Measurements from ENCODE around the gene MAD1L1. TPM values are rescaled to one million over a fixed set of nuclear protein-coding genes. Genes with fewer than 3 reads are reported as not detected.
A peak's percentile ranks its signal among the peaks of the same experiment; 100 is the strongest.

Gene MAD1L1
- total RNA-seq, 1 experiment from 2014 or later: 50.8 TPM

GRCh38 chr7:2116989-2117591, 115.7 kb downstream of the MAD1L1 start:
- Histone ChIP-seq H2AFZ (no peak overlapping the region), H3K4me1 (replicated peaks; ENCODE audit: insufficient read depth) (no peaks in the 10 kb centered on the region), H3F3A (ENCODE audit: insufficient read depth, low read depth) (0 out of 2 replicates have a peak, but pooled peaks cover 4% of the 10 kb centered on the region), H3K4me3 (no peak overlapping the region), H4K20me1 (ENCODE audit: insufficient read depth) (no peaks in the 10 kb centered on the region; the same call in 1 of the 2 replicates), H3K9me2 (ENCODE audit: insufficient read depth) (no peaks in the 10 kb centered on the region), H3K9me3 (ENCODE audit: insufficient read depth, low read depth) (no peaks in the 10 kb centered on the region), H3K4me2 (no peak overlapping the region), H3K36me3 (ENCODE audit: low read depth) (no peaks in the 10 kb centered on the region), H3K27me3 (ENCODE audit: insufficient read depth, low read depth) (no peaks in the 10 kb centered on the region), H3K27ac (no peak overlapping the region), H3K79me2 (ENCODE audit: low read depth) (no peaks in the 10 kb centered on the region)
- intact Hi-C loops (cut with micrococcal nuclease; ENCODE audit: unreplicated experiment): no loop called here
- no peak for TF ChIP-seq CTCF (conservative IDR thresholded peaks at IDR 0.05)
- TF ChIP-seq EZH2 (IDR thresholded peaks at IDR 0.05; ENCODE audit: low read depth): no peak
- POLR2A ChIA-PET (ENCODE audit: unreplicated experiment): no interaction called here
- no peak for DNase-seq
- CTCF ChIA-PET: interaction anchor here (0.6 kb wide), 1 partner anchor 46 kb away, joined by 4 read pairs; no protein-coding TSS in a partner anchor
- no TSS peak for BruUV-seq (replicated peaks)

GRCh38 chr7:2116448-2116810, 116.3 kb downstream of the MAD1L1 start:
- Histone ChIP-seq H3K4me2 (no peak overlapping the region), H3K9me2 (ENCODE audit: insufficient read depth) (no peaks in the 10 kb centered on the region), H3K27me3 (ENCODE audit: insufficient read depth, low read depth) (no peaks in the 10 kb centered on the region), H3K79me2 (ENCODE audit: low read depth) (no peaks in the 10 kb centered on the region), H3F3A (ENCODE audit: insufficient read depth, low read depth) (0 out of 2 replicates have a peak, but pooled peaks cover 4% of the 10 kb centered on the region), H3K4me3 (no peak overlapping the region), H4K20me1 (ENCODE audit: insufficient read depth) (no peaks in the 10 kb centered on the region; the same call in 1 of the 2 replicates), H3K4me1 (replicated peaks; ENCODE audit: insufficient read depth) (no peaks in the 10 kb centered on the region), H3K36me3 (ENCODE audit: low read depth) (no peaks in the 10 kb centered on the region), H3K27ac (no peak overlapping the region), H3K9me3 (ENCODE audit: insufficient read depth, low read depth) (no peaks in the 10 kb centered on the region), H2AFZ (no peak overlapping the region)
- CTCF ChIA-PET: interaction anchor here (0.6 kb wide), 1 partner anchor 46 kb away, joined by 4 read pairs; no protein-coding TSS in a partner anchor
- no peak for TF ChIP-seq CTCF (conservative IDR thresholded peaks at IDR 0.05)
- no peak for TF ChIP-seq EZH2 (IDR thresholded peaks at IDR 0.05; ENCODE audit: low read depth)
- intact Hi-C loops (cut with micrococcal nuclease; ENCODE audit: unreplicated experiment): no loop called here
- DNase-seq: no peak
- POLR2A ChIA-PET (ENCODE audit: unreplicated experiment): no interaction called here
- BruUV-seq (replicated peaks): no TSS peak

- Histone ChIP-seq H3K4me3 (no peak overlapping the region), H3K27me3 (ENCODE audit: insufficient read depth, low read depth) (no peaks in the 10 kb centered on the region), H3K79me2 (ENCODE audit: low read depth) (no peaks in the 10 kb centered on the region), H4K20me1 (ENCODE audit: insufficient read depth) (no peaks in the 10 kb centered on the region; the same call in 1 of the 2 replicates), H3K9me3 (ENCODE audit: insufficient read depth, low read depth) (no peaks in the 10 kb centered on the region), H3K4me2 (no peak overlapping the region), H3K27ac (no peak overlapping the region), H3K36me3 (ENCODE audit: low read depth) (no peaks in the 10 kb centered on the region), H3F3A (ENCODE audit: insufficient read depth, low read depth) (peaks cover 7% of the 10 kb centered on the region; the same call in 1 of the 2 replicates), H3K9me2 (ENCODE audit: insufficient read depth) (no peaks in the 10 kb centered on the region), H3K4me1 (replicated peaks; ENCODE audit: insufficient read depth) (peaks cover 3% of the 10 kb centered on the region; the same call in 1 of the 2 replicates), H2AFZ (no peak overlapping the region)
- no TSS peak for BruUV-seq (replicated peaks)
- intact Hi-C loops (cut with micrococcal nuclease; ENCODE audit: unreplicated experiment): no loop called here
- ChIA-PET CTCF (no interaction called here), POLR2A (ENCODE audit: unreplicated experiment) (no interaction called here)
- peak in 1 of 2 experiments; percentile 54 for DNase-seq
- no peak for TF ChIP-seq CTCF (conservative IDR thresholded peaks at IDR 0.05)
- TF ChIP-seq EZH2 (IDR thresholded peaks at IDR 0.05; ENCODE audit: low read depth): no peak
Measured at GRCh38 chr7:2115760-2116447, 116.8 kb downstream of the MAD1L1 start.

Data from PC-9 (cell line).